GM12872 (cell line): Measurements from ENCODE around the gene PRKN.

Experiments
- TF ChIP-seq, protein P1 (sequence below): IDR thresholded peaks from 3 replicates; pipeline ENCODE4 v1.5.1; 2011; ENCODE audit warnings: low read depth, mild to moderate bottlenecking, low read length, moderate library complexity; ENCODE audit not compliant: insufficient read depth

The PRKN gene

DNA sequence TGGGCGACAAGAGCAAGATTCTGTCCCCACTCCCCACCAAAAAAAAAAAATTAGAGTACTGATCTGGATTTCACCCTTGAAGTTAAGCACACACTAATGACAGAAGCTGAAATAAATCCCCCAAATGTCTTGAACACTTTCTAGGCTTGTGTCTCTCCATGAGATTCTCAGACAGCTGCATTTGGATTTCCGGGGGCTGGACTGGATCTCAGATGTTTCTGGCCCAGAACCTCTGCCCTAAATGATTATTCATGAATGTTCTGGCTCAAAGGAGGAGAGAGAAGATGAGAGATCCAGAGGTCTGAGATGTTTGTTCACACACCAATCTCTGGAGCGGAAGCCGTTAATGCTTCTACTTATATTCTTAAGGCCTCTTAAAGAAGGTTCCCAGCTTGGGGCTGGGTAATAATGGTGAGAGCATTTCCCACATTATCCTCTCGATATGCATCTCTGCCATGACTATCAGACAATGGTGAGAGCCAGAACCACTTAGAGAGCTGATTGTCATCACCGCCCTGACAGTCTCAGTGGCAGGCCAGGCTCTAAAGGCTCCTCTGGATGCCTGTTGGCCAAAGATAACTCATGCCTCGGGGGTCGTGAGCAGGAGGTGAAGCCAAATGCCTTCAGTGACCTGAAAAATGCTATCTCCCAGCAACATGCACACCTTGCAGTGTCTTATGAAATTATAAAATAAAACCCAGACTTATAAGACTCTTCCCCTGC, 1325.8 kb downstream of the PRKN start:
- TF ChIP-seq, protein P1, sequence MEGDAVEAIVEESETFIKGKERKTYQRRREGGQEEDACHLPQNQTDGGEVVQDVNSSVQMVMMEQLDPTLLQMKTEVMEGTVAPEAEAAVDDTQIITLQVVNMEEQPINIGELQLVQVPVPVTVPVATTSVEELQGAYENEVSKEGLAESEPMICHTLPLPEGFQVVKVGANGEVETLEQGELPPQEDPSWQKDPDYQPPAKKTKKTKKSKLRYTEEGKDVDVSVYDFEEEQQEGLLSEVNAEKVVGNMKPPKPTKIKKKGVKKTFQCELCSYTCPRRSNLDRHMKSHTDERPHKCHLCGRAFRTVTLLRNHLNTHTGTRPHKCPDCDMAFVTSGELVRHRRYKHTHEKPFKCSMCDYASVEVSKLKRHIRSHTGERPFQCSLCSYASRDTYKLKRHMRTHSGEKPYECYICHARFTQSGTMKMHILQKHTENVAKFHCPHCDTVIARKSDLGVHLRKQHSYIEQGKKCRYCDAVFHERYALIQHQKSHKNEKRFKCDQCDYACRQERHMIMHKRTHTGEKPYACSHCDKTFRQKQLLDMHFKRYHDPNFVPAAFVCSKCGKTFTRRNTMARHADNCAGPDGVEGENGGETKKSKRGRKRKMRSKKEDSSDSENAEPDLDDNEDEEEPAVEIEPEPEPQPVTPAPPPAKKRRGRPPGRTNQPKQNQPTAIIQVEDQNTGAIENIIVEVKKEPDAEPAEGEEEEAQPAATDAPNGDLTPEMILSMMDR = no peak

DNA sequence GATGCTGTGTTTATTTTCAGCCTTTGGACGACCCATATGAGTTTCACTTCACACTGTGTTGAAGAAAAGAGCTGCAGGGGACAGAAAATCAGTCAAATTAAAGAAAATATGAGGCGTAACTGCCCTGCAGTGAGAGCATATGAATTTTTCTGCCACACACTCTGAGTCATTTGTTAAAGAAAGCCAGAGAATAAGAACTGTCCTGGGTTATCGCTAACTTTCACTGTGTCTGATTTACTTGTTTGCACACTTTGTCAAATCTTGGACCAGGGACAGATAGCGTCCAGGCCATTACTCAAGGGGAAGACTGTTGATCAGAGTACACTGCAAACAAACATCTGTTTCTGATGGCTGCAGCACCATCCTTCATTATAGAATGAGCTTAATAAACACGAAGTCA, 1326.9 kb downstream of the PRKN start:
- TF ChIP-seq, protein P1 = no peak

DNA sequence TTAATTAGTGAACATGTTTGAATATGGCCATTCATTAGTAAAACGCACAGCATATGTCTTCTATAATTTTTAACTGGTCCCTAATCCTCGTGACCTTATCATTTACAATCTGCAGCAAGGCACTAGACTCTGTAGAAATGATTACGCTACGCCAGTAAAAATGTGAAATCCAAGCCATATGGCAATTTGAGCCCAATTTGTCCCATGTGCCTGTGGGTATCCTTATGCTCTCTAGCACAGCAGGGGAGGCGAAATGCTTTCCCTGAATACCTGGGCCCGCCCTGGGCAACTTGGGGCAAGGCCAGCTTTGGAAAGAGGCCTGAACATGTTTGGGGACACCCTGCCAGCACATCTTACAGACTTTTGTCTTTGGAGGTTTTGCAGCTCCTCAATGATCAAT, 1331.0 kb downstream of the PRKN start:
- TF ChIP-seq, protein P1 = no peak

DNA sequence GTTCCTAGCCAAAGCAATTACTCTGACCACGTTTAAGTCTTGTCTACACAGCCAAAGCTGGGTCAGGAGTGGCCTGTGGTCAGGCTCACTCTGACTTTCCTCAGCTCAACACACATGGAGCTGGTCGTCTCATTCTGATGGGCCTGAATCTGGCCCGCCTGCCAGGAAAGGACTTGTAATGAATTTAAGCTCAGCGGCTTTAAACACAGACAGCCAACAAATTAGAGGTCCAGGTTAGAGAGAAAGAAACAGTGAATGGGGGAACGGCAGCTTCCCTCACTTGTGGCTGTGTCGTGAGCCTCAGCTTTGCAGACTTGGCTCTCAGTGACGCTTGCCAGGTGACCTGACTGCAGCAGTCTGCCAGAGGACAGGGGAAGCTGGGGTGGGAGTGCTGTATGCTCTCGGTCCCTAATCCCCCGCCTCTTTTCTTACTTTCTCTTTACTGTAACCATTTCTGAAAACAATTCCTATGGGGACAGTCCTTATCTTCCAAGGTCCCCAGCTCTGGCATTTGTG, 1331.8 kb downstream of the PRKN start:
- TF ChIP-seq, protein P1 = no peak

DNA sequence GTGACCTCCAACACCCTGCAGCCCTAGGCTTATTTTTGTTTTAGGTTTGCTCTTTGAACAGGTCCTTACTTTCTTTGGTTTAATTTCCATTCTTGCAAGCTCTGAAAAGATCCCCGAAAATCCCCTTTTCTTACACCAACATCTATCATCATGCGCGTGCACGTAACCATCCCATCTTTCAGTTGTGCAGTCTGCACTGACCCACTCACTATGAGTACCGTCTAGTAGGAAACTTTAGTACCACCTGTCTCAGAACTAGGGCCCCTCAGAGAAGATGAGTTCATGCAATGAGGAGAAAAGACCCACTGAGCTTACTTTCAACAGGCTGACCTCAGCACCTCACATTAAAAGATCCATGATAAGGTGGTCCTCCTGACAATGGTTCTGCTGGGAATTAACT, 1333.1 kb downstream of the PRKN start:
- TF ChIP-seq, protein P1 = no peak

DNA sequence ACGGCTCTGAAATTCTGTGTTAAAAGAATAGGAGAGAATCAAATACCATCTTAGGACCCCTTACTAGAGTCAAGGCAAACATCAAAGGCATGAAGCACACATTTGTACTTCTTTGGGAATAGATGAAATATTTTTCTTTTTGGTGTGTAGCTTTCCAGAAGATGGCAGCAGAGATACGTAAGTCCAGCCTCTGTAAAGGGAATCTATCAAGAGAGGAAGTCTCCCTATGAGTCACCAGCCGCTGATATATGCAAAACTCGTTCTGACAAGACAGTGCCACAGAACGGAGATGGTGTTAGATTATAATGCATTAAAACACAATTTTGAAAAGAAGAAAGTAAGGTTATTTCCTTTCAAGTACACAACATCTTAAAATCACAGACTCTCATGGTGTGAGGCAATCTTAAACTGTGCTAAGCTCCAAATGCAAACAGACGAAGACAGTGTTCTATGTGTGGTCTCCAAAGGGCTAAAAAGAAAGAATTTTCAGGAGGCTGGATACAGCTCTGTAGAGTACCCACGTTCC, 1333.7 kb downstream of the PRKN start:
- TF ChIP-seq, protein P1 = peak; percentile 58

DNA sequence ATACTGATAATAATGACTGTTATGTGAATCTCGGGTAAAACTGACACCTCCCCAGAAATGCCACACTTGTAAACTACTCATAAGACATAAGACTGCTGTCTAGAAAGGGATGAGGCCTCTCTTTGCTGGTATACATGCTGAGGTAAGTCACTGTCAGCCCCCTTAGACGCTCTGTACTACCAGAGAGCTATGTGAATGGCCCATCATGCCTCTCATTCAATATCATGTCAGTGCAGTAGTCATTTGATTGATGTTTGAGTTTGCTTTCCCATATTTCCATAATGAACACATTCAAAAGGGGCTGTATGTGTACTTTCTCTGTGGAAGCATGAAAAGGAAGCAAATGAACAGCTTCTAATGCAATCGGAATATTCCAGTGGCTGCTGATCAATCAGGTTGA, 1334.3 kb downstream of the PRKN start:
- TF ChIP-seq, protein P1 = no peak
